ENCODE data around the gene UBR2.

- TF ChIP-seq POLR2A (IDR thresholded peaks at IDR 0.05) (no peak), CTCF (IDR thresholded peaks at IDR 0.05) (no peak), POLR2AphosphoS5 (IDR thresholded peaks at IDR 0.05) (no peak)
Measured at GRCh38 chr6:42533794-42534193, 30.0 kb upstream of the UBR2 start.
